IPS DF 6.9 (cell line): Measurements from ENCODE around the gene KLHL22.
"Not testable (repeated sequence)": the region's sequence is repeated elsewhere in the genome, so short reads cannot be mapped to it uniquely, and the experiment has no call there.

Experiments
- DNase-seq: peaks from one replicate; pipeline ENCODE4 v3.0.0-alpha.2; 2013; ENCODE audit warnings: low read depth, low spot score
- H3K27ac ChIP-seq: one replicate; pipeline ENCODE4 v1.5.1; 2013; ENCODE audit warnings: low read length, control low read depth
- H3K27me3 ChIP-seq: 2 replicates; pipeline ENCODE4 v1.6.1; 2013; ENCODE audit warnings: mild to moderate bottlenecking, low read length; ENCODE audit not compliant: control insufficient read depth, insufficient read depth
- H3K36me3 ChIP-seq: 2 replicates; pipeline ENCODE4 v1.6.1; 2013; ENCODE audit warnings: low read length; ENCODE audit not compliant: control insufficient read depth, insufficient read depth
- H3K4me1 ChIP-seq: 2 replicates; pipeline ENCODE4 v1.6.1; 2013; ENCODE audit warnings: low read length; ENCODE audit not compliant: control insufficient read depth, insufficient read depth
- H3K4me3 ChIP-seq: 2 replicates; pipeline ENCODE4 v1.5.1; 2013; ENCODE audit warnings: mild to moderate bottlenecking, low read length
- H3K9me3 ChIP-seq: 2 replicates; pipeline ENCODE4 v1.6.1; 2013; ENCODE audit warnings: low read length, inconsistent platforms; ENCODE audit not compliant: control insufficient read depth, insufficient read depth
- WGBS: extraction: QIAGEN DNeasy Blood & Tissue Kit; methylation state at CpG from one replicate; pipeline ENCODE4 v1.1.7; 2013; ENCODE audit warnings: mixed read lengths, missing lambda C conversion rate; ENCODE audit not compliant: insufficient read length, insufficient coverage; 5-methylcytosine and 5-hydroxymethylcytosine counted together

KLHL22 gene

DNA sequence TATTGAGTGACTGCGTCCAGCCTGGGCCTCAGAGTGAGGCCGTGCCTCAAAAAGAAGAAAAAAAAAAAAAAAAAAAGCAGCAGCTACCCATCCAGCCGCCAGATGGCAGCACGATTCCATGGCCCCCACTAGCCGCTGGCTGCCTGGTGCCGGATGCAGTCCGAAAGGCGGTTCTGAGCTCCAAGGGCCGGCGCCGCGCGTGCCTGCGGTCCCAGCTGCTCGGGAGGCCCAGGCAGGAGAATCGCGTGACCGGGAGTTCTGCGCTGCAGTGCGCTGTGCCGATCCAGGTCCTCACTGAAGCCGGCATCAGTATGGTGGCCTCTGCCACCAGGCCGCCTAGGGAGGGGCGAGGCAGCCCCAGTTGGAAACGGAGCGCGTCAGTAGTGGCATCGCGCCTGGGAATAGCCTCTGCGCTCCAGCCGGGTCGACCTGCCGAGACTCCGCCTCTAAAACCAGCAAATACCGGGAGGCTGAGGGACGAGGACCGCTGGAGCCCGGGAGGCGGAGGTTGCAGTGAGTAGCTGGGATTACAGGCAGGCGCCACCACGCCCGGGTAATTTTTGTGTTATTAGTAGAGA lies 77.3 kb downstream of the KLHL22 start:
- peak overlapping the region; percentile 9; the same call in 1 of the 2 replicates for H3K4me3 ChIP-seq
- no peaks in the 10 kb centered on the region for H3K36me3 ChIP-seq
- no peak overlapping the region for H3K27ac ChIP-seq
- H3K27me3 ChIP-seq = no peaks in the 10 kb centered on the region
- WGBS = no CpG with 5 or more reads among the region's 42 CpGs
- no peaks in the 10 kb centered on the region for H3K9me3 ChIP-seq
- DNase-seq = no peak
- no peaks in the 10 kb centered on the region for H3K4me1 ChIP-seq

DNA sequence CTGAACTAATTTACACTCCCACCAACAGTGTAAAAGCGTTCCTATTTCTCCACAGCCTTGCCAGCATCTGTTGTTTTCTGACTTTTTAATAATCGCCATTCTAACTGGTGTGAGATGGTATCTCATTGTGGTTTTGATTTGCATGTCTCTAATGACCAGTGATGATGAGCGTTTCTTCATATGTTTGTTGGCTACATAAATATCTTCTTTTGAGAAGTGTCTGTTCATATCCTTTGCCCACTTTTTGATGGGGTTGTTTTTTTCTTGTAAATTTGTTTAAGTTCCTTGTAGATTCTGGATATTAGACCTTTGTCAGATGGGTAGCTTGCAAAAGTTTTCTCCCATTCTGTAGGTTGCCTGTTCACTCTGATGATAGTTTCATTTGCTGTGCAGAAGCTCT lies 79.9 kb downstream of the KLHL22 start:
- H3K36me3 ChIP-seq, DNase-seq, H3K9me3 ChIP-seq, H3K27ac ChIP-seq, H3K4me1 ChIP-seq, H3K27me3 ChIP-seq, H3K4me3 ChIP-seq: not testable (repeated sequence)
- WGBS = no CpG with 5 or more reads among the region's 3 CpGs

DNA sequence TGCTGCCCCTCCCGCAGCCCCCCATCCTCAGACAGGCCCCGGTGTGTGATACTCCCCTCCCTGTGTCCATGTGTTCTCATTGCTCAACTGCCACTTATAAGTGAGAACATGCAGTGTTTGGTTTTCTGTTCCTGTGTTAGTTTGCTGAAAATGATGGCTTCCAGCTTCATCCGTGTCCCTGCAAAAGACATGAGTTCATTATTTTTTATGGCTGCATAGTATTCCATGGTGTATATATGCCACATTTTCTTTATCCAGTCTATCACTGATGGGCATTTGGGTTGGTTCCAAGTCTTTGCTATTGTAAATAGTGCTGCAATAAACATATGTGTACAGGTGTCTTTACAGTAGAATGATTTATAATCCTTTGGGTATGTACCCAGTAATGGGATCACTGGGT lies 80.4 kb downstream of the KLHL22 start:
- no CpG with 5 or more reads among the region's 3 CpGs for WGBS
- not testable (repeated sequence) for H3K27me3 ChIP-seq, H3K9me3 ChIP-seq, H3K4me1 ChIP-seq, DNase-seq, H3K36me3 ChIP-seq, H3K4me3 ChIP-seq, H3K27ac ChIP-seq

DNA sequence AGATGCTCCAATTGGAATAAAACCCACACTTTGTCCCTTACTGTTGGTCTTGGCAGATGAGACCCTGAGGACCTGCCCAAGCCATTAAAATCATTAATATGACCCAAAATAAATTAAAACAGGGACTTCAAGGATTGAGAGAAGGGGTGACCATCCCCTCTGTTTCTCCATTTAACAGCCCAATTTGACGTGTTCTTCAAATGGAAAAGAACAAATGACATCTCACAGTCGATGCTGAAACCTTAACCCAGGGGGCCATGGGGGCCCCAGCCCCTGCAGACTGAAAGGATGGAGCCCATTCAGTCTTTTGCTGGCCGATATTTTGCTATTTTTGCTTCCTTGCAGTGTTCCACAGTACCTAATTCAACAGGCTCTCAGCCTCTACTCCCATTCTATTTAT lies 81.1 kb downstream of the KLHL22 start:
- no peaks in the 10 kb centered on the region for H3K9me3 ChIP-seq
- no CpG with 5 or more reads among the region's 3 CpGs for WGBS
- H3K4me1 ChIP-seq = no peaks in the 10 kb centered on the region
- H3K27me3 ChIP-seq = no peaks in the 10 kb centered on the region
- H3K36me3 ChIP-seq = no peaks in the 10 kb centered on the region
- no peak overlapping the region for H3K27ac ChIP-seq
- DNase-seq = no peak
- H3K4me3 ChIP-seq = no peak overlapping the region

DNA sequence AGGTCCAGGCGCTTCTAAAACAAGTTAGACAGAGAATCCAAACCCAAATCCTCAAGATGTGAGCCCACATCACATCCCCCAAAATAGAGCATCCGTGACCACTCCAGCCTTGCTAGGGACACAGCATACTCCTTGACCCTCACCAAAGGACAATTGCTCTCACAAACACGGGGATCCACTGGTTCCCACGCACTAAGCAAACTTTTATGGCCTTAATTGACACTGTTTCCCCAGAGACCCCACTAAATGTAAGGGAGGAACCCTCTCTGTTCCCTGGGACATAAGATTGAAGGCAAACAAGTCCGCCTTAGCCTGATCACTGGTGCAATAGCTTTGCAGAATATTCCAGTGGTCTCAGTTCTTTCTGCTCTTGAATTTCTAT lies 81.5 kb downstream of the KLHL22 start:
- DNase-seq = no peak
- Histone ChIP-seq H3K4me3 (no peak overlapping the region), H3K4me1 (no peaks in the 10 kb centered on the region), H3K27ac (no peak overlapping the region), H3K9me3 (no peaks in the 10 kb centered on the region), H3K27me3 (no peaks in the 10 kb centered on the region), H3K36me3 (no peaks in the 10 kb centered on the region)
- no CpG with 5 or more reads among the region's 5 CpGs for WGBS

DNA sequence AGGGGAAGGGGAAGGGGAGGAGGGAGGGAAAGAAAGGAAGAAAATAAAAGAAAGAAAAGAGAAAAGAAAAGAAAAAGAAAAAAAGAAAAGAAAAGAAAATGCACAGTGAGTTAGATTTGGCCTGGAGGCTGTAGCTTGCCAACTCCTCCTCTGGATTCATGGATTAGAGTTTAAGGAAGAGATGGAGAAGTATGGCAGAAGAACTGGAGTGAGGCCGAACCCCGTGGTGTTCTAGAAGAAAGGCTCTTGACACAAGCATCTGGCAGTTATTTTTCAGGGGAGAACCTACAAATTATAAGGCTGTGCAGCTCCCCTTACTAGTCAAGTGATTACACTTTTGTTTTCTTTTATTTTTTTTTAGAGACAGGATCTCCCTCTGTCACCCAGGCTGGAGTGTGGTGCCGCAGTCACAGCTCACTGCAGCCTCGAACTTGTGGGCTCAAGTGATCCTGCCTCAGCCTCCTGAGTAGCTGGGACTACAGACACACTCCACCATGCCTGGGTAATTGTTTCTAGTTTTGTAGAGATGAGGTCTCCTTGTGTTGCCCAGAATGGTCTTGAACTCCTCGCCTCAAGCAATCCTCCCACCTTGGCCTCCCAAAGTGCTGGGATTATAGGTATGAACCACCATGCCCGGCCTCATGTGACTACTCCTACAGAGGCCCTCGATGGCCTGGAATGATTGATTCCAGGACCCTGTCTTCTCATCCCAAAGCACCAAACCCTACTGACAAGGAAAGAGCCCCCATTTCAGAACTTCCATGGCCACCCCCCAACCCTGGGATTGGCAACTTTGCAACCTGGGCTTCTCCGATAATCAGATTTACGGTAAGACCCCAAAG lies 82.2 kb downstream of the KLHL22 start:
- no peaks in the 10 kb centered on the region for H3K4me1 ChIP-seq
- DNase-seq = no peak
- H3K27me3 ChIP-seq = no peaks in the 10 kb centered on the region
- no peak overlapping the region for H3K4me3 ChIP-seq
- H3K36me3 ChIP-seq = no peaks in the 10 kb centered on the region
- WGBS = no CpG with 5 or more reads among the region's 9 CpGs
- H3K27ac ChIP-seq = no peak overlapping the region
- no peaks in the 10 kb centered on the region for H3K9me3 ChIP-seq

DNA sequence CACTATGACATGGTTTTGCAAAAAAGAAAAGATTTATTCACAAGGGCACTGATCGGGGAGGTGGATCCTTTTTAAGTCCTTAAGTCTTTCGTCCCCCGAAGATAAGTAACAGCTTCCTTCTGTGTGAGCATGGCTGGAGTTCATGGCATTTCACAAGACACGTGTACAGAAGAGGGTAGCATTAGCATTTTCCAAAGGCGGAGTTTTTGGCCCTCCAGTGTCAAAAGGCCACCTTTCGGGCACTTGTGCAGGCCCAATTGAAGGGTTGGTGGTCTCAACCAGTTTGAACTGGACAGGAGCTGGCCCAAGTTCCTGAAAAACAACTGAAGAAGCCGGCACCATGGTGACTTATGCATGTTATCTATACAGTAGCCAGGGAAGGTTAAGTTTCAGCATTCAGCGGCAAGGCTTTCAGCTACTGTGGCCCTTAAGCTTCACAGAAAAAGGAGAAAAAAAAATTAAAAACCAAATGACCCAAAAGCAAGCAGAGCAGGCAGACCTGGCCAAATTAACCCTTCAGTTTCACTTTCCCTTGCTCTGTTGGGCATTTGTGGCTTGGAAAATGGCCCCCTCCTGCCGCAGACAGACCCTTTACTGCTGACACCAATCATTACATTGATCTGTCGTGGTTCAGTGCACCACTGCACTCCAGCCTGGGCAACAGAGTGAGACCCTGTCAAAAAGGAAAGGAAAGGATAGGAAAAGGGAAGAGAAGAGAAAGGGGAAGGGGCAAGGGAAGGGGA lies 83.0 kb downstream of the KLHL22 start:
- Histone ChIP-seq H3K4me3 (no peak overlapping the region), H3K36me3 (no peaks in the 10 kb centered on the region; the same call in 1 of the 2 replicates), H3K4me1 (no peaks in the 10 kb centered on the region), H3K27me3 (no peaks in the 10 kb centered on the region), H3K9me3 (no peaks in the 10 kb centered on the region), H3K27ac (no peak overlapping the region)
- WGBS = no CpG with 5 or more reads among the region's 10 CpGs
- no peak for DNase-seq

DNA sequence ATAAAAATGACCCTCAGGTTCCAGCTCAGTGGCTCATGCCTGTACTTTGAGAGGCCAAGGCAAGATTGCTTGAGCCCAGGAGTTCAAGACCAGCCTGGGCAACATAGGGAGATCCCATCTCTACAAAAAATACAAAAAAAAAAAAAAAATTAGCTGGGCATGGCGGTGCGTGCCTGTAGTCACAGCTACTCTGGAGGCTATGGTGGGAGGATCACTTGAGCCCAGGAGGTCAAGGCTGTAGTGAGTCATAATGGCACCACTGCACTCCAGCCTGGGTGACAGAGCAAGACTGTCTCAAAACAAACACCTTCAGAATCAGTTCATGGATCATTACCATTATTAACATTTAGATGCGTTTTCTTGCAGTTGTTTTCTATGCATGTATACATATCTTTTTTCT lies 86.2 kb downstream of the KLHL22 start:
- not testable (repeated sequence) for H3K4me1 ChIP-seq, DNase-seq, H3K27me3 ChIP-seq, H3K4me3 ChIP-seq, H3K27ac ChIP-seq, H3K9me3 ChIP-seq
- WGBS = no CpG with 5 or more reads among the region's 3 CpGs
- H3K36me3 ChIP-seq = peaks cover 21% of the 10 kb centered on the region

DNA sequence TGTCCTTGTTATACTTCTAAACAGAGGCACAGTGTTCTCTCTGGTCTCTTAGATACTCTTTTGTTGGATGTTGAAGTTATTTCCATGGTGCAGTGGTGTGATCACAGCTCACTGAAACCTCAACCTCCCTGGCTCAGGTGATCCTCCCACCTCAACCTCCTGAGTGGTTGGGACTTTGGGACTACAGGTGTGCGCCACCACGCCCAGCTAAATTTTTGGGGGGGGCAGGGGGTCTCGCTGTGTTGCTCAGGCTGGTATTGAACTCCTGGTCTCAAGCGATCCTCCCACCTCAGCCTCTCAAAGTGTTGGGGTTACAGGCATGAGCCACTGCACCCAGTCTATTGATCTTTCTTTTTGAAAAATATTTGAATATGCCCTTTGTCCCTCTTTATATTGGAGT lies 86.7 kb downstream of the KLHL22 start:
- no peaks in the 10 kb centered on the region for H3K27me3 ChIP-seq

DNA sequence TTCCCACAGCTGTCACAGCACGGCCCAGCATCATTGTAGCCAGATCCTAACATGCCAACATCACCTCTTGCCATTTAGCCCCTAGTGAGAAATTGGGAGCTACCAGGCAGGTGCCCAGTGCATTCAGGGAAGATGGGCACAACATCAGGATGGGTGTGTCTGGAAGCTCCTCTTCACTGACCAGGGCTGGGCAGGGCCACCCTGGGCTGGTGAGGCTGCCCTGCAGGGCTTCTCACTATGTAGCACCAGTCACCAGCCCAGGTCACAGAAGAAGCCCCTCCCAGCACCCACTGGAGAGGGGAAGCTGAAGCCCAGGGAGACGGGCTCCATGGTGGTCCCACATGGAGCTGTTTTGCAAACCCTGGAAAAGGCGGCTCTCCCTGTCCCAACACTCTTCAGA lies 87.8 kb downstream of the KLHL22 start:
- peaks cover 28% of the 10 kb centered on the region for H3K36me3 ChIP-seq
- H3K9me3 ChIP-seq = no peaks in the 10 kb centered on the region
- H3K4me3 ChIP-seq = no peak overlapping the region
- H3K27me3 ChIP-seq = no peaks in the 10 kb centered on the region
- no peak overlapping the region for H3K27ac ChIP-seq
- H3K4me1 ChIP-seq = no peaks in the 10 kb centered on the region
- no peak for DNase-seq
- no CpG with 5 or more reads among the region's 3 CpGs for WGBS

More for the DNA sequence above, 86.7 kb downstream of the KLHL22 start:
- DNase-seq = no peak
- Histone ChIP-seq H3K36me3 (peaks cover 21% of the 10 kb centered on the region), H3K27ac (no peak overlapping the region), H3K9me3 (no peaks in the 10 kb centered on the region), H3K4me1 (no peaks in the 10 kb centered on the region), H3K4me3 (no peak overlapping the region)
- no CpG with 5 or more reads among the region's 4 CpGs for WGBS
